ENCODE results near the gene CACNA2D1. TPM values are rescaled to one million over a fixed set of nuclear protein-coding genes. Genes with fewer than 3 reads are reported as not detected.

Gene CACNA2D1
- polyA plus RNA-seq, 1 experiment = 6.0 TPM

- ChIA-PET CTCF (no interaction called here), POLR2A (no interaction called here)
- TF ChIP-seq CTCF (IDR thresholded peaks at IDR 0.05; ENCODE audit: insufficient read depth, low read depth, low read length) = no peak
- DNase-seq (ENCODE audit: low read depth) = no peak
- no peaks in the 10 kb centered on the region for H3K36me3 ChIP-seq (ENCODE audit: control insufficient read depth, insufficient read depth, low read length)
- no peak overlapping the region for H3K4me3 ChIP-seq (ENCODE audit: low read depth, low read length)
- no peaks in the 10 kb centered on the region for H3K27me3 ChIP-seq (ENCODE audit: control insufficient read depth, insufficient read depth, low read length)
These were observed 154.4 kb downstream of the CACNA2D1 start for GRCh38 chr7:82289152-82289535.

- POLR2A ChIA-PET = no interaction called here
- Histone ChIP-seq H3K4me3 (ENCODE audit: low read depth, low read length) (no peak overlapping the region), H3K36me3 (ENCODE audit: control insufficient read depth, insufficient read depth, low read length) (no peaks in the 10 kb centered on the region), H3K27me3 (ENCODE audit: control insufficient read depth, insufficient read depth, low read length) (no peaks in the 10 kb centered on the region)
- no peak for DNase-seq (ENCODE audit: low read depth)
- CTCF ChIA-PET = no interaction called here
- TF ChIP-seq CTCF (IDR thresholded peaks at IDR 0.05; ENCODE audit: insufficient read depth, low read depth, low read length) = no peak
These were observed 156.8 kb downstream of the CACNA2D1 start for GRCh38 chr7:82286798-82287140.

- Histone ChIP-seq H3K4me3 (ENCODE audit: low read depth, low read length) (no peak overlapping the region), H3K36me3 (ENCODE audit: control insufficient read depth, insufficient read depth, low read length) (no peaks in the 10 kb centered on the region), H3K27me3 (ENCODE audit: control insufficient read depth, insufficient read depth, low read length) (no peaks in the 10 kb centered on the region)
- ChIA-PET POLR2A (no interaction called here), CTCF (no interaction called here)
- no peak for TF ChIP-seq CTCF (IDR thresholded peaks at IDR 0.05; ENCODE audit: insufficient read depth, low read depth, low read length)
- no peak for DNase-seq (ENCODE audit: low read depth)
These were observed 157.3 kb downstream of the CACNA2D1 start for GRCh38 chr7:82286096-82286797.

- ChIA-PET CTCF (interaction anchor here (0.7 kb wide), 1 partner anchor 26 kb away, joined by 4 read pairs; no protein-coding TSS in a partner anchor), POLR2A (no interaction called here)
- Histone ChIP-seq H3K27me3 (ENCODE audit: control insufficient read depth, insufficient read depth, low read length) (no peaks in the 10 kb centered on the region), H3K36me3 (ENCODE audit: control insufficient read depth, insufficient read depth, low read length) (no peaks in the 10 kb centered on the region), H3K4me3 (ENCODE audit: low read depth, low read length) (no peak overlapping the region)
- DNase-seq (ENCODE audit: low read depth) = no peak
- no peak for TF ChIP-seq CTCF (IDR thresholded peaks at IDR 0.05; ENCODE audit: insufficient read depth, low read depth, low read length)
These were observed 158.5 kb downstream of the CACNA2D1 start for GRCh38 chr7:82284936-82285519.

- no peaks in the 10 kb centered on the region for H3K36me3 ChIP-seq (ENCODE audit: control insufficient read depth, insufficient read depth, low read length)
- POLR2A ChIA-PET = no interaction called here
- CTCF ChIA-PET = no interaction called here
- no peak for TF ChIP-seq CTCF (IDR thresholded peaks at IDR 0.05; ENCODE audit: insufficient read depth, low read depth, low read length)
- H3K4me3 ChIP-seq (ENCODE audit: low read depth, low read length) = no peak overlapping the region
- no peak for DNase-seq (ENCODE audit: low read depth)
- no peaks in the 10 kb centered on the region for H3K27me3 ChIP-seq (ENCODE audit: control insufficient read depth, insufficient read depth, low read length)
These were observed 168.2 kb downstream of the CACNA2D1 start for GRCh38 chr7:82275342-82275741.
